Fibroblast of lung (primary cell): ENCODE results near the gene KIAA1614.

Source experiments
- CTCF ChIP-seq, 2 donors: IDR thresholded peaks in 1 of 2; conservative IDR thresholded peaks in 1 of 2; 1 replicate in 1 of 2; 2 replicates in 1 of 2; pipeline ENCODE4 v1.5.1; 2011 to 2012; ENCODE audit warnings: low read length in 2 of 2, control low read depth in 1 of 2, inconsistent platforms in 1 of 2, low read depth in 1 of 2, mild to moderate bottlenecking in 1 of 2
- EZH2 ChIP-seq: IDR thresholded peaks from 2 replicates; pipeline ENCODE4 v1.5.1; 2012; ENCODE audit warnings: low read length, control low read depth, mild to moderate bottlenecking; ENCODE audit errors: missing control alignments

DNA sequence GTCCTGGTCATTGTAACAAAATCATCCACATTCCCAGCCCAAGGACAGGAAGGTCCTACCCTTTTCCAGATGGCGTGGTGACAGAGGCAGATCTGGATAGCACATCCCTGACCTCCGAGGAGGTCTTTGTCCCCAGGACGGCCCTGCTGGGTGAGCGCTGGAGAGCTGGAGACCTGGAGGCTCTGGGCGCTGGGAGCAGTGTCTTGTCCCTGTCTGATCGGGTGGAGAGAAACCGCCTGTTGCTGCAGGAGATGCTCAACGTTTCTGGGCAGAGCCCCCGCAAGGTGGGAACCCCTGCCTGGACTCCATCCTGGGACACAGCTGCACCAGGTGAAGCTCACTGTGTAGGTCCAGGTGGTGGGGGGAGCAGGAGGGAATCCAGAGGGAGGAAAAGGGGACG lies 4.1 kb downstream of the KIAA1614 start:
- TF ChIP-seq CTCF (conservative IDR thresholded peaks at IDR 0.05 in 1 of 2, IDR thresholded peaks at IDR 0.05 in 1 of 2; ENCODE audit: low read depth in 1 of 2, low read length in 2 of 2), result no peak
- no peak for TF ChIP-seq EZH2
